SK-N-SH treated with all-trans-retinoic acid at 6 μM for 48 hours (cell line): ENCODE measurements around the gene LRRC7.

ENCODE experiments used
- ATAC-seq: fragments of 200-7000 bp; cut with Tn5 transposase; 3 replicates; pipeline ENCODE4 v1.9.1; 2020; ENCODE audit warnings: mild to moderate bottlenecking, moderate library complexity
- ARNTL ChIP-seq: fragments of 450-650 bp; formaldehyde crosslinking; IDR thresholded peaks from 2 replicates; pipeline ENCODE4 v1.5.0; 2020; ENCODE audit warnings: low read depth, mild to moderate bottlenecking, moderate library complexity, borderline replicate concordance
- BACH2 ChIP-seq: fragments of 250-450 bp; sonication (Bioruptor Pico); IDR thresholded peaks from 2 replicates; pipeline ENCODE4 v1.9.0; 2021; ENCODE audit warnings: mild to moderate bottlenecking, borderline replicate concordance
- CSDC2 ChIP-seq: fragments of 250-450 bp; sonication (Bioruptor Pico); IDR thresholded peaks from 2 replicates; pipeline ENCODE4 v1.5.0; 2020; ENCODE audit warnings: mild to moderate bottlenecking, moderate library complexity
- ESRRG ChIP-seq: fragments of 250-450 bp; sonication (Bioruptor Pico); IDR thresholded peaks from 2 replicates; pipeline ENCODE4 v1.6.1; 2021; ENCODE audit warnings: mild to moderate bottlenecking
- GLIS3 ChIP-seq: fragments of 250-450 bp; sonication (Bioruptor Pico); IDR thresholded peaks from 2 replicates; pipeline ENCODE4 v1.5.0; 2020; ENCODE audit warnings: mild to moderate bottlenecking, moderate library complexity
- ISL1 ChIP-seq: fragments of 250-450 bp; sonication (Bioruptor Pico); IDR thresholded peaks from 2 replicates; pipeline ENCODE4 v2.1.2; 2022; ENCODE audit warnings: mild to moderate bottlenecking, moderate library complexity
- OSR1 ChIP-seq: fragments of 250-450 bp; sonication (Bioruptor Pico); IDR thresholded peaks from 2 replicates; pipeline ENCODE4 v1.8.0; 2022; ENCODE audit warnings: moderate library complexity, mild to moderate bottlenecking, inconsistent platforms
- POU6F1 ChIP-seq: fragments of 250-450 bp; sonication (Bioruptor Pico); IDR thresholded peaks from 2 replicates; pipeline ENCODE4 v1.8.0; 2021; ENCODE audit warnings: low read depth, mild to moderate bottlenecking, moderate library complexity, borderline replicate concordance
- PPARA ChIP-seq: fragments of 250-450 bp; sonication (Bioruptor Pico); IDR thresholded peaks from 2 replicates; pipeline ENCODE4 v1.5.0; 2020; ENCODE audit warnings: mild to moderate bottlenecking, borderline replicate concordance
- SNAI2 ChIP-seq: fragments of 250-450 bp; sonication (Bioruptor Pico); IDR thresholded peaks from 2 replicates; pipeline ENCODE4 v1.5.0; 2020; ENCODE audit warnings: mild to moderate bottlenecking, moderate library complexity
- TCF4 ChIP-seq: fragments of 250-450 bp; sonication (Bioruptor Pico); IDR thresholded peaks from 2 replicates; pipeline ENCODE4 v1.8.0; 2021; ENCODE audit warnings: mild to moderate bottlenecking, moderate library complexity, borderline replicate concordance
- TOX ChIP-seq: fragments of 250-450 bp; sonication (Bioruptor Pico); IDR thresholded peaks from 2 replicates; pipeline ENCODE4 v1.8.0; 2021; ENCODE audit warnings: mild to moderate bottlenecking, moderate library complexity, borderline replicate concordance
- TSHZ2 ChIP-seq: fragments of 250-450 bp; sonication (Bioruptor Pico); IDR thresholded peaks from 2 replicates; pipeline ENCODE4 v1.5.0; 2020; ENCODE audit warnings: mild to moderate bottlenecking, moderate library complexity
- ZFP3 ChIP-seq: fragments of 250-450 bp; sonication (Bioruptor Pico); IDR thresholded peaks from 2 replicates; pipeline ENCODE4 v1.5.0; 2020; ENCODE audit warnings: mild to moderate bottlenecking, moderate library complexity
- ZFP30 ChIP-seq: fragments of 450-650 bp; formaldehyde crosslinking; IDR thresholded peaks from 2 replicates; pipeline ENCODE4 v1.5.0; 2022; ENCODE audit warnings: mild to moderate bottlenecking, moderate library complexity
- ZNF565 ChIP-seq: fragments of 450-650 bp; formaldehyde crosslinking; conservative IDR thresholded peaks from 2 replicates; pipeline ENCODE4 v1.5.0; 2020; ENCODE audit warnings: low read depth, mild to moderate bottlenecking, moderate library complexity
- ZNF70 ChIP-seq: fragments of 450-650 bp; formaldehyde crosslinking; IDR thresholded peaks from 2 replicates; pipeline ENCODE4 v1.5.0; 2020; ENCODE audit warnings: mild to moderate bottlenecking, moderate library complexity
- ZNF8 ChIP-seq: fragments of 450-650 bp; formaldehyde crosslinking; IDR thresholded peaks from 2 replicates; pipeline ENCODE4 v1.5.0; 2020; ENCODE audit warnings: mild to moderate bottlenecking, moderate library complexity
- TF ChIP-seq, protein P1 (sequence below): fragments of 250-450 bp; sonication (Bioruptor Pico); IDR thresholded peaks from 2 replicates; pipeline ENCODE4 v1.5.1; 2021; ENCODE audit warnings: mild to moderate bottlenecking, moderate library complexity
- TF ChIP-seq, protein P2 (sequence below): fragments of 250-450 bp; sonication (Bioruptor Pico); IDR thresholded peaks from 2 replicates; pipeline ENCODE4 v1.5.1; 2020; ENCODE audit warnings: low read depth, mild to moderate bottlenecking, moderate library complexity
- TF ChIP-seq, protein P3 (sequence below): fragments of 250-450 bp; sonication (Bioruptor Pico); IDR thresholded peaks from 2 replicates; pipeline ENCODE4 v1.8.0; 2020; ENCODE audit warnings: mild to moderate bottlenecking, moderate library complexity, borderline replicate concordance

Gene LRRC7

DNA sequence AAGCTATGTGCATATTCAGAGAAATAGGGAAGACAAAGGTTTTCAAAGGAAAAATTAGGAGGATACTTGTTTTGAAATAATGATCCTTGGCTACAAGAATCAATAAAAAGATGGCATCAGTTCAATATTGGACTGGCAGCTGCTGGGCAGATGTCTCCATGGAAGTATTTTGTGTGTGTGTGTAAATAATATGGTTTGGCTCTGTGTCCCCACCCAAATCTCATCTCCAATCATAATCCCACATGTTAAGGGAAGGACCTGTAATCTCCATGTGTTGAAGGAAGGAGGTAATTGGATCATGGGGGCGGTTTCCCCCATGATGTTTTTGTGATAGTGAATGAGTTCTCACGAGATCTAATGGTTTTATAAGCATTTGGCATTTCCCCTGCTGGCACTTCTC lies 40.4 kb upstream of the LRRC7 start:
- no peak for ATAC-seq
- TF ChIP-seq ESRRG (CRISPR knock-in tag) = no peak
- TF ChIP-seq CSDC2 (CRISPR knock-in tag) = no peak
- TF ChIP-seq ARNTL (CRISPR knock-in tag) = no peak
- no peak for TF ChIP-seq ZNF70 (CRISPR knock-in tag)
- no peak for TF ChIP-seq ISL1
- TF ChIP-seq OSR1 (CRISPR knock-in tag) = no peak
- no peak for TF ChIP-seq ZFP3
- no peak for TF ChIP-seq GLIS3 (CRISPR knock-in tag)
- TF ChIP-seq TSHZ2 = no peak
- TF ChIP-seq, all 23 proteins: peak for 0

- TF ChIP-seq ZNF70 (CRISPR knock-in tag) (0 out of 2 replicates have a peak, but pooled peaks have one; percentile 26), TOX (CRISPR knock-in tag) (no peak)
- no peak for ATAC-seq
Observed at GRCh38 chr1:69528376-69528775, 39.3 kb upstream of the LRRC7 start.

- ATAC-seq = no peak
- TF ChIP-seq OSR1 (CRISPR knock-in tag) (no peak), ZFP3 (no peak), TOX (CRISPR knock-in tag) (no peak), BACH2 (CRISPR knock-in tag) (no peak), CSDC2 (CRISPR knock-in tag) (no peak), ZNF8 (CRISPR knock-in tag) (no peak), ZNF565 (no peak), TCF4 (CRISPR knock-in tag) (no peak), ESRRG (CRISPR knock-in tag) (no peak), SNAI2 (CRISPR knock-in tag) (no peak), ARNTL (CRISPR knock-in tag) (no peak), PPARA (CRISPR knock-in tag) (no peak)
- TF ChIP-seq, protein P1, sequence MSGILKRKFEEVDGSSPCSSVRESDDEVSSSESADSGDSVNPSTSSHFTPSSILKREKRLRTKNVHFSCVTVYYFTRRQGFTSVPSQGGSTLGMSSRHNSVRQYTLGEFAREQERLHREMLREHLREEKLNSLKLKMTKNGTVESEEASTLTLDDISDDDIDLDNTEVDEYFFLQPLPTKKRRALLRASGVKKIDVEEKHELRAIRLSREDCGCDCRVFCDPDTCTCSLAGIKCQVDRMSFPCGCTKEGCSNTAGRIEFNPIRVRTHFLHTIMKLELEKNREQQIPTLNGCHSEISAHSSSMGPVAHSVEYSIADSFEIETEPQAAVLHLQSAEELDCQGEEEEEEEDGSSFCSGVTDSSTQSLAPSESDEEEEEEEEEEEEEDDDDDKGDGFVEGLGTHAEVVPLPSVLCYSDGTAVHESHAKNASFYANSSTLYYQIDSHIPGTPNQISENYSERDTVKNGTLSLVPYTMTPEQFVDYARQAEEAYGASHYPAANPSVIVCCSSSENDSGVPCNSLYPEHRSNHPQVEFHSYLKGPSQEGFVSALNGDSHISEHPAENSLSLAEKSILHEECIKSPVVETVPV (CRISPR knock-in tag) = no peak
Observed at GRCh38 chr1:69533343-69533742, 34.4 kb upstream of the LRRC7 start.

DNA sequence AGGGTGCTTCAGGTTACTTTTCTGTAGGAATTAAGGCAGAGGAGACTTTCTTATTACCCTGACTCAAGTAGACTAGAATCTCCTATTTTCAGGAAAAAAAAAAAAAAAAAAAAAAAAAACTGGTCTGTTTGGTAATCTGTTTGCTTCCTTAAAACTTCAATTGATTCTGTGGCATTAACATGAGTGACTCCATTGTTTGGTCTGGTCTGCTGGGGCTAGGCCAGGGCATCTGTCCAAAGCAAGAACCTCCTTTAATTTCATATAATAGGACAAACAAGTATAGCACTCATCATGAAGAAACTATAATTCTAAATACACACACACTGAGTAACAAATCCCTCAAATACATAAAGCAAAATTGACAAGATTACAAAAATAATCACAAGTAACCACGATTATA lies 32.9 kb upstream of the LRRC7 start:
- ATAC-seq = no peak
- TF ChIP-seq ARNTL (CRISPR knock-in tag) = no peak
- TF ChIP-seq, protein P1 (CRISPR knock-in tag) = no peak
- no peak for TF ChIP-seq POU6F1 (CRISPR knock-in tag)
- TF ChIP-seq, protein P2, sequence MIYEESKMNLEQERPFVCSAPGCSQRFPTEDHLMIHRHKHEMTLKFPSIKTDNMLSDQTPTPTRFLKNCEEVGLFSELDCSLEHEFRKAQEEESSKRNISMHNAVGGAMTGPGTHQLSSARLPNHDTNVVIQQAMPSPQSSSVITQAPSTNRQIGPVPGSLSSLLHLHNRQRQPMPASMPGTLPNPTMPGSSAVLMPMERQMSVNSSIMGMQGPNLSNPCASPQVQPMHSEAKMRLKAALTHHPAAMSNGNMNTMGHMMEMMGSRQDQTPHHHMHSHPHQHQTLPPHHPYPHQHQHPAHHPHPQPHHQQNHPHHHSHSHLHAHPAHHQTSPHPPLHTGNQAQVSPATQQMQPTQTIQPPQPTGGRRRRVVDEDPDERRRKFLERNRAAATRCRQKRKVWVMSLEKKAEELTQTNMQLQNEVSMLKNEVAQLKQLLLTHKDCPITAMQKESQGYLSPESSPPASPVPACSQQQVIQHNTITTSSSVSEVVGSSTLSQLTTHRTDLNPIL (CRISPR knock-in tag) = no peak
- TF ChIP-seq, protein P3, sequence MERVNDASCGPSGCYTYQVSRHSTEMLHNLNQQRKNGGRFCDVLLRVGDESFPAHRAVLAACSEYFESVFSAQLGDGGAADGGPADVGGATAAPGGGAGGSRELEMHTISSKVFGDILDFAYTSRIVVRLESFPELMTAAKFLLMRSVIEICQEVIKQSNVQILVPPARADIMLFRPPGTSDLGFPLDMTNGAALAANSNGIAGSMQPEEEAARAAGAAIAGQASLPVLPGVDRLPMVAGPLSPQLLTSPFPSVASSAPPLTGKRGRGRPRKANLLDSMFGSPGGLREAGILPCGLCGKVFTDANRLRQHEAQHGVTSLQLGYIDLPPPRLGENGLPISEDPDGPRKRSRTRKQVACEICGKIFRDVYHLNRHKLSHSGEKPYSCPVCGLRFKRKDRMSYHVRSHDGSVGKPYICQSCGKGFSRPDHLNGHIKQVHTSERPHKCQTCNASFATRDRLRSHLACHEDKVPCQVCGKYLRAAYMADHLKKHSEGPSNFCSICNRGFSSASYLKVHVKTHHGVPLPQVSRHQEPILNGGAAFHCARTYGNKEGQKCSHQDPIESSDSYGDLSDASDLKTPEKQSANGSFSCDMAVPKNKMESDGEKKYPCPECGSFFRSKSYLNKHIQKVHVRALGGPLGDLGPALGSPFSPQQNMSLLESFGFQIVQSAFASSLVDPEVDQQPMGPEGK (CRISPR knock-in tag) = no peak
- TF ChIP-seq ESRRG (CRISPR knock-in tag) = no peak
- TF ChIP-seq ZFP30 = no peak
- no peak for TF ChIP-seq TCF4 (CRISPR knock-in tag)
